GM19099 (cell line): ENCODE measurements around the gene MRPL52.

Source experiments
- POLR2A ChIP-seq: IDR thresholded peaks from 3 replicates; pipeline ENCODE4 v1.6.1; 2011; ENCODE audit warnings: low read depth; ENCODE audit not compliant: insufficient read length; ENCODE audit errors: extremely low read depth

The MRPL52 gene

DNA sequence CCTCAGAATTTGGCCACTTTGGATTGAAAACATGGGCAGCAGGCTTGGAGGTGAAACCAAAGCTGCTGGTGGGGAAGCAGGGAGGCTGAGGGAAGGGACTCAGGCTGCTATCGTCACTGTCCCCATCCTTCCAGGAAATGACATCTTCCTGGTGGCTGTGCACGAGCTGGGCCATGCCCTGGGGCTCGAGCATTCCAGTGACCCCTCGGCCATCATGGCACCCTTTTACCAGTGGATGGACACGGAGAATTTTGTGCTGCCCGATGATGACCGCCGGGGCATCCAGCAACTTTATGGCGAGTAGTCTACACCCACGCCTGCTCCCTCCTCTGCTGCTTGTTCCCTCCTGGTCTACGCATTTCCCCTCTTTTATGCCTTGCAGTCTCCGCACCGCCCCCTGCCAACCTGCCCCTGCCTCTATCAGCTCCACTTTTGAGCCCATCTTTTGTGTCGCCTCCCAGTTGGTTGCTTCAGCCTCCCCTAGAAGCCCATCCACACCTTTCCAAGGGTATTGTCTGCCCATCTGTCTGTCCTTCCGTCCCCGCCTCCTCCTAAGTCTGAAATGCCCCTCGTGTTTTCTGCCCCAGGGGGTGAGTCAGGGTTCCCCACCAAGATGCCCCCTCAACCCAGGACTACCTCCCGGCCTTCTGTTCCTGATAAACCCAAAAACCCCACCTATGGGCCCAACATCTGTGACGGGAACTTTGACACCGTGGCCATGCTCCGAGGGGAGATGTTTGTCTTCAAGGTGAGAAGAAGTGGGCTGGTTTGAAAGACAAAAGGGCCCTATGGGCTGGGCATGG lies 13.6 kb downstream of the MRPL52 start:
- no peak for TF ChIP-seq POLR2A

DNA sequence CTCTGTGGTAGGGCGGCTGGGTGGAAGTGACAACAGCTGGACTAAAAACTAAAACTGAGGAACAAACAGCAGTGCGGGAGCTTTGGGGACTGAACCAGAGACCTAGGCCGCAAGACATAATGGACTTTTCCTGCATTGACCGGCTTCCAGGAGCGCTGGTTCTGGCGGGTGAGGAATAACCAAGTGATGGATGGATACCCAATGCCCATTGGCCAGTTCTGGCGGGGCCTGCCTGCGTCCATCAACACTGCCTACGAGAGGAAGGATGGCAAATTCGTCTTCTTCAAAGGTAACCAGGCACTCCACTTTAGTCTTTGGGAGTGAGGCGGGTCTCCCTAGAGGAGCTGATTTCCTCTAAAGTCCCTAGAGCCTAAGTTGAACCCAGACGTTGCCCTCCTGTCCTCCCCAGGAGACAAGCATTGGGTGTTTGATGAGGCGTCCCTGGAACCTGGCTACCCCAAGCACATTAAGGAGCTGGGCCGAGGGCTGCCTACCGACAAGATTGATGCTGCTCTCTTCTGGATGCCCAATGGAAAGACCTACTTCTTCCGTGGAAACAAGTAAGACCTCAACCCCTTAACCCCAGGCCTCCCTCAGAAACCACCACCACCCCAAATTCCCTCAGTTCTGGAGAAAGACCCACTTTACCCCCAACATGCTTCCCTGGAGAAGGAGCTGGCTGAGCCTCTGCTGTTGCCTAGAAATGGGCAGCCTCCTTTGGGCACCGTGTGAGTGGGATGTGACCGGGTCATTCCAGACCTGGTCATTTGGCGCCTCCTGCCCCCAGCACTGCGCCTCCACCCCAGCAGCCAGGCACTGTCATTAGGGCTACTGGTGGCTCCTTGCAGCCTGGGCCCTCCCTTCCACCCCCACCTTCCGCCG lies 14.8 kb downstream of the MRPL52 start:
- TF ChIP-seq POLR2A, result no peak

DNA sequence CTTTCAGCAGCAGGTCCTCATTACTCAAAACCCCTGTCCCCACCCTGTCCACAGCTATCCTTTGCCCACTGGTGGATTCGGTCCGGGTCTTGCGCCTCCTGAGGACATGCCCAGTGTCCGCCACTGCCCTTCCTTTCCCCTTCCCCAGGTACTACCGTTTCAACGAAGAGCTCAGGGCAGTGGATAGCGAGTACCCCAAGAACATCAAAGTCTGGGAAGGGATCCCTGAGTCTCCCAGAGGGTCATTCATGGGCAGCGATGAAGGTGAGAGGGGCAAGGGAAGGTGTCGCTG lies 15.4 kb downstream of the MRPL52 start:
- TF ChIP-seq POLR2A, result no peak

DNA sequence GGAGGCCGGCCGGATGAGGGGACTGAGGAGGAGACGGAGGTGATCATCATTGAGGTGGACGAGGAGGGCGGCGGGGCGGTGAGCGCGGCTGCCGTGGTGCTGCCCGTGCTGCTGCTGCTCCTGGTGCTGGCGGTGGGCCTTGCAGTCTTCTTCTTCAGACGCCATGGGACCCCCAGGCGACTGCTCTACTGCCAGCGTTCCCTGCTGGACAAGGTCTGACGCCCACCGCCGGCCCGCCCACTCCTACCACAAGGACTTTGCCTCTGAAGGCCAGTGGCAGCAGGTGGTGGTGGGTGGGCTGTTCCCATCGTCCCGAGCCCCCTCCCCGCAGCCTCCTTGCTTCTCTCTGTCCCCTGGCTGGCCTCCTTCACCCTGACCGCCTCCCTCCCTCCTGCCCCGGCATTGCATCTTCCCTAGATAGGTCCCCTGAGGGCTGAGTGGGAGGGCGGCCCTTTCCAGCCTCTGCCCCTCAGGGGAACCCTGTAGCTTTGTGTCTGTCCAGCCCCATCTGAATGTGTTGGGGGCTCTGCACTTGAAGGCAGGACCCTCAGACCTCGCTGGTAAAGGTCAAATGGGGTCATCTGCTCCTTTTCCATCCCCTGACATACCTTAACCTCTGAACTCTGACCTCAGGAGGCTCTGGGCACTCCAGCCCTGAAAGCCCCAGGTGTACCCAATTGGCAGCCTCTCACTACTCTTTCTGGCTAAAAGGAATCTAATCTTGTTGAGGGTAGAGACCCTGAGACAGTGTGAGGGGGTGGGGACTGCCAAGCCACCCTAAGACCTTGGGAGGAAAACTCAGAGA lies 16.3 kb downstream of the MRPL52 start:
- no peak for TF ChIP-seq POLR2A

DNA sequence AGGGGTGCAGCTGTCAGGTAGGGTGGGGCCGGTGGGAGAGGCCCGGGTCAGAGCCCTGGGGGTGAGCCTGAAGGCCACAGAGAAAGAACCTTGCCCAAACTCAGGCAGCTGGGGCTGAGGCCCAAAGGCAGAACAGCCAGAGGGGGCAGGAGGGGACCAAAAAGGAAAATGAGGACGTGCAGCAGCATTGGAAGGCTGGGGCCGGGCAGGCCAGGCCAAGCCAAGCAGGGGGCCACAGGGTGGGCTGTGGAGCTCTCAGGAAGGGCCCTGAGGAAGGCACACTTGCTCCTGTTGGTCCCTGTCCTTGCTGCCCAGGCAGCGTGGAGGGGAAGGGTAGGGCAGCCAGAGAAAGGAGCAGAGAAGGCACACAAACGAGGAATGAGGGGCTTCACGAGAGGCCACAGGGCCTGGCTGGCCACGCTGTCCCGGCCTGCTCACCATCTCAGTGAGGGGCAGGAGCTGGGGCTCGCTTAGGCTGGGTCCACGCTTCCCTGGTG lies 17.2 kb downstream of the MRPL52 start:
- no peak for TF ChIP-seq POLR2A

DNA sequence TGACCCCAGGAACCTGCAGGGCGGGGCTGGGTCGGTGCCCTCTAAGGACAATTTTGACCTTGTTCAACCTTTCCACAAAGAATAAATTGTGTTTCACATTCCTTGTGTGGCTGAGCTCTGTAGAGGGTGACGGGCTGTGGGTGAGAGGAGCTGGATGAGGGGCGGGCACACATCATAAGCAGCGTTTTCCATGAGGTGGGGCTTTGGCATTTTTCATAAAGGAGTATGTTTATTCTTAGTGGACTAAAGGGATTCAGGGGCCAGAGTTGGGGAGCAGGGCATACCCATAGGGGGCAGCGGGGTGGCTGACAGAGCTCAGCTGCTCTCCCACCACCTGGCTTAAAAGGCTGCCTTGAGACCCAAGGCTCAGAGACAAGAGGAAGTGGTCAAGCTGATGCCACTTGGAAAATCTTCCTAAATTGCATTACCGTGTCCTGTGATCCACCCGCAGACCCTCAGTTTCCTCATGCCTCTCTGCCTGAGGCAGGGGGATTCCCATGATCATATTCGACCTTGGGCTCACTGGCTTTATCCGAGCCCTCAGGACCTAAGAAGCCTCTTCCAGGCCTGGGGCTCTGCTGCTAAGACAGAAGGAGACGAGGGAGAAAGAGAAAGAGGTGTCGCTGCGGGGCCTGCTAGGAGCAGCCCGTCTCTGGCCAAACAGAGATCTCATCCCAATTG lies 18.1 kb downstream of the MRPL52 start:
- no peak for TF ChIP-seq POLR2A

DNA sequence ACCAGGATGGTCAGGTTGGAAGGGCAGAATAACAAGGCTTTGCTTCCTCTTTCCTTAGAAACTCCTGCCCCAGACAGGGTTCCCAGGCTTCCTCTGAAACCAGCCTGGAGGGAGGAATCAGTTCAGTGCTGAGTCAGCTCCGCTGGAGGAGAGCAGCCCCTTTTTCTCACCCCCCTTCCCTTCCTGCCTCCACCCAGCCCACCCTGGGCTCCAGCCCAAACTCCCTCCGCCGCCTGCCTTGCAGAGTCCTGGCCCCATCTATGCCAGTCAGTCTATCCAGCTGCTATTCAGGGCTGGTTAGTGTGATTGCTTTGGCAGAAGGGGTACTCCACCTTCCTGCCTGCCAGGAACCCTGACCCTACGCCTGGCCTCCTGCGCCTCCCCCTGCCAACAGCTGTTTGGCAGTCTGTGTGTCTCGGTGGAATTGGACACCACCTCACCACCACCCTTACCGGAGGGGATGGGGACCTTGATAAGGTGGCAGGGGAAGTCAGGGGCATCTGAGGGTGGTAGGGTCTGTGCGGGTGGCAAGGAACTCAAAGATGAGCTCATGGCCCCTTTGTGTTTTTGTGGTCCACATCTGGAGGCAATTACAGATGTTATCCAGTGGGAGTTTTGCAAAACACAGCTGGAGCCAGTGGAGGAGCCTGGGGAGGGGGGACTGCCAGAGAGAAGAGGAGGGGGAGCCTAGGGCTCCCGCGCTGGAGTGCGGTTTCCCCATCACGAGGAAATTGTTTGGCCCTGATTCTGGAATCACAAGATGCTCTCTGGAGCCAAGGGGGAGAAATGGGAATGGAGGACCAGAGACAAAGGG lies 18.9 kb downstream of the MRPL52 start:
- no peak for TF ChIP-seq POLR2A

DNA sequence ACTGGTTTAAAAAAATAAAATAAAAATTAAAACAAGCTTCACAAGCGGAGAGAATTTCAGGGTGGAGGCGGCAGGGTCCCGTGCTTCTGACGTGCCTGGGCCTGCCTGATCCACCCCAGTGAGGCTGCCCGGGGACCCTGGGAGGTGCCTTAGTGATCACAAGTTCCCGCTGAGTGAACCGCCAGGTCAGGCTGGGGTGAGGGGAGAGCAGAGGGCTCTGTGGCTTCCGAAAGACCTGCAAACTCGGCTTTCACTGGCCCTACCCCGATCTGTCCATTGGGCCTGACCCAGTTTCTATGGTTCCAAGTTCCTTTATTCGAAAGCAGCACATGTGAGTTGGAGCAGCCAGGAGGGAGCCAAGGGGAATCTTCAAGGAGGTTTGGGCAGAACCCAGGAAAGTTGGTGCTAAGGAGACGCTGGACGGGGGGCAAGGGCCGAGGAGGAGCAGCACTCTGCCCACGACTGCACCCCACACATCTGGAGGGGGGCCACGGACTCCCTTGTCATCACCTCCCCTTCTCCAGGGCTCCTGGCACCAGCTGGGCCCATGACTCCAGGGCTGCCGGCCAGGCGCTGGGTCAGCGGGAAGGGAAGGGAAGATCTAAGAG lies 19.6 kb downstream of the MRPL52 start:
- no peak for TF ChIP-seq POLR2A

DNA sequence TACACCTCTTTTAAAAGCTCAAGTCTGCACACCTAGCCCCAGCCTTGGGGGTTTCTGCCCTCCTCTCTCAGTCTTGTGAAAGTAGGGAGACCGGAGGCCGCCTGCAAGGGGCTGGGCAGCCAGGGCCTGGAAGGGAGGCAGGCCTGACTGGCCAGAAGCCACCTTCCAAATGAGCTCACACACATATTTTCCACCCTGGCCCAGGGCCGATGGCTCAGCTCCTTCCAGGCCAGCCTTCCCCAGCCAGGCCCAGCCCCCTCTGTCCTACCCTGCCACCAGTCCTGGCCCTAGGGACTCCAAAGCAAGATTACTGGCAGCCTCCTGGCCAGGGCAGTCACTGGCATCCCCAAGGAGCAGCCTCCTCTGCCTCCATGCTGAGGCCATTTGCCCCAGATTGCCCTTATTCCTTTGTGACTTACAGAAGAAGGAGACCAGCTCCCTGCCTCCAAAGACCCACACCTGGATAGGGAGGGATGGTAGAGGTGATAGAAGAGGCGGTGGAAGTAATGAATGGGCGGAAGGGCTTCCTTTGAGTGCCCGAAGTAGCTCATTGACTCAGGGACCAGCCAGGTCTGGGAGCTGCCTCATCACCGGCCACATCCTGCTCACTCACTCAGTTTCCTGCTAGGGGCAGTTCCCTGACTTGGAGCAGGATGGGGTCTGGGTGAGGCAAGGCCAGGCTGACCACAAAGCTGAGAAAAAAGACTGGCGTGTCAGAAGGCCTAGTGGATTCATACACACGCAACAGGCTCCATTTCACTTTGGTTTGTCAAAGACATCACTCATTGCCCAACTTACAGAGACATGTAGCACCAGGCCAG lies 21.5 kb downstream of the MRPL52 start:
- no peak for TF ChIP-seq POLR2A

DNA sequence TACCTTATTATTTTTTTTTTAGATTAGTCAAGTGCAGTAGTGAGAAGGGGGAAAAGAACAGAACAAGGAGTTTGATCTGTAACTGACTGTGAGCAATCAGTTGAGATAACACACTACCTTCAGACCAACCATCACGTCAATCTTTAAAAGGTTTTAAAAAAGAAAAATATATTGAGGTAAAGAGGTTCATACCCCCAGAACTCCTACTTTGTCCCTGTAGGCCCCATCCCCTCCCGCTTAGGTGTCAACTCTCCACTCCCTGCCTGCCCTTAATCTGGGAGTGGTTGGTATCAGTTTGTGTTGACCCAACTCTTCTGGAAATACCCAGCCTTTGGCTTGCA lies 22.9 kb downstream of the MRPL52 start:
- TF ChIP-seq POLR2A, result no peak

DNA sequence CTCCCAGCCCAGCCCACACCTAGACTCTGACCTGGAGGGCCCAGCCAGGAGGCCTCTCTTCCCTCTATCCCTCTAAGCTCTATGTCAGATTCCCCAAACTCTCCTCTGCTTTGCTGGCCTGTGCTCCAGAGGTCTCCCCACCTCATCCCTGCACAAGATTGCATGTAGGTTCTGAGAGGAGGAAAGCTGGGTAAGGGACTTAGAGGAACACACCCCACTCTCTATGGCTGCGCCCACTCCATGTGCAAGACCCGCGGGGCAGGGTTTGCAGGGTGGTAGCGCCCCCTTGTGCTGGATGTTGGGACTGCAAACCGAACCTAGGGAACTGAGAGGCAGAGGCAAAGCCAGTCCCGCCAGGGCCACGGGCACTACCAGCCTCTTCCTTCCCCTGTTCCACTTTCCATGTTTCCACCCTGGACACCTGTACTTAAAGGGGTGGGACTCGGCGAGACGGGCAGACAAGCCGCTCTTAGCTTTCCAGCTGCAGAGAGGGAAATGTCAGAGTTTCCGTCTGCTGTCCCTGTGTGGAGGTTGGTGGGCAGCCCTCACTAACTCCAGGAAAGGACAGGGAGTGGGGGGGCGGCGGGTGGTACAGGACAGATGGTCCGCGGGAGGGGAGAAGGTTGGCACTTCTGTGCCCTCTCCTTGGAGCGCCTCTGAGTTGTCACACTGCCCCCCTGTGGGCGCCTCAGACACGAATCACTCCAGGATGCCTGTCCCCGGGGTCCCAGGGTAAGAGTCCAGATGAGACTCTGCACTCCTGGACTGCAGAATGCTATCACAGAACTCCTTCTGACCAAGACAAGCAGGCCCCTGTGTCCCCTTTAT lies 23.5 kb downstream of the MRPL52 start:
- no peak for TF ChIP-seq POLR2A

DNA sequence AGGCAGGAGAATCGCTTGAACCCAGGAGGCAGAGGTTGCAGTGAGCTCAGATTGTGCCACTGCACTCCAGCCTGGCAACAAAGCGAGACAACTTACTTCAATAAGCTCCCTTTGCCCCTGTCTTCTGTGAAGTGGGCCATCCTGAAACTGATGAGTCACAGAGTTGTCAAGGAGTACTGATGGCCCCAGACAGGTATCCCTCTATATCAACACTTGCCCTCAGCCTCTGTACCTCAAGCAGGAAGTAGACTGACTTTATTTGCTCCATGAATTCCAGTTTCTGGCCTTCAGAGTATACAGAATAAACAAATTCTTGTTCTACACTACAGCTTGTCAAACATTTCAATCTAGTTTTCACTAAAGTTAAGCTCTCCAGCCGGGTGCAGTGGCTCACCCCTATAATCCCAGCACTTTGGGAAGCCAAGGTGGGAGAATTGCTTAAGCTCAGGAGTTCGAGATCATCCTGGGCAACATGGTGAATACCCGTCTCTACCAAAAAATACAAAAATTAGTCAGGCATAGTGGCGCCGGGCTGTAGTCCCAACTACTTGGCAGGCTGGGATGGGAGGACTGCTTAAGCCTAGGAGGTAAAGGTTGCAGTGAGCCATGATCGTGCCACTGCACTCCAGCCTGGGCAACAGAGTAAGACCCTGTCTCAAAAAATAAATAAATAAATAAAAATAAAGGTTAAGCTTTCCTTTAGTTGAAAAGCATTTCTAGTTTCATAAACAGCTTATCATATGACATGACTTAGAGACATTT lies 25.5 kb downstream of the MRPL52 start:
- no peak for TF ChIP-seq POLR2A

DNA sequence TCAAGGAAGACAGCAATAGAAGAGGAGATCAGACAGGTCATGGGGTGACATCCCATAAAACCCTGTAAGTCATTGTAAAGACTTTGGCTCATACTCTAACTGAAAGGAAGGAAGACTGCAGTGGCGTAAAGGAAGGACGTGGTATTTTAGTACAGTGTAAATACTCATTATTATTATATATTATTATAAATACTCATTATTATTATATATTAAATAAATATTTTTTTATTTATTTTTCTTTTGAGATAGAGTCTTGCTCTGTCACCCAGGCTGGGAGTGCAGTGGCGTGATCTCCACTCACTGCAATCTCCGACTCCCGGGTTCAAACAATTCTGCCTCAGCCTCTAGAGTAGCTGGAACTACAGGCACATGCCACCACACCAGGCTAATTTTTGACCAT lies 26.7 kb downstream of the MRPL52 start:
- no peak for TF ChIP-seq POLR2A
